DOHH2 (cell line): ENCODE measurements around the gene ZNF366.

ENCODE experiments used
- H3F3A ChIP-seq: fragments of 200-600 bp; sonication (generic), shearing (Covaris generic); 2 replicates; pipeline ENCODE4 v1.6.0; 2016; ENCODE audit warnings: antibody characterized with exemption, mild to moderate bottlenecking; ENCODE audit not compliant: control insufficient read depth, insufficient read depth
- H3K27ac ChIP-seq: fragments of 200-600 bp; sonication (generic); 2 replicates; pipeline ENCODE4 v1.5.1; 2014; ENCODE audit warnings: low read depth, mild to moderate bottlenecking, low read length, moderate library complexity
- H3K27me3 ChIP-seq: fragments of 200-600 bp; sonication (generic); 2 replicates; pipeline ENCODE4 v1.6.1; 2014; ENCODE audit warnings: mild to moderate bottlenecking, low read length, mixed read lengths; ENCODE audit not compliant: control insufficient read depth
- H3K36me3 ChIP-seq: fragments of 200-600 bp; sonication (generic); 2 replicates; pipeline ENCODE4 v1.6.1; 2014; ENCODE audit warnings: mild to moderate bottlenecking, low read length, moderate library complexity, mixed read lengths; ENCODE audit not compliant: control insufficient read depth
- H3K4me1 ChIP-seq: fragments of 200-600 bp; sonication (generic); 2 replicates; pipeline ENCODE4 v1.6.1; 2014; ENCODE audit warnings: mild to moderate bottlenecking, low read length, mixed read lengths; ENCODE audit not compliant: control insufficient read depth
- H3K4me2 ChIP-seq: fragments of 200-600 bp; sonication (generic); 2 replicates; pipeline ENCODE4 v1.6.0; 2014; ENCODE audit warnings: mild to moderate bottlenecking, low read length, moderate library complexity
- H3K4me3 ChIP-seq: fragments of 200-600 bp; sonication (generic); 2 replicates; pipeline ENCODE4 v1.5.1; 2014; ENCODE audit warnings: mild to moderate bottlenecking, low read length, mixed read lengths
- H3K79me2 ChIP-seq: fragments of 200-600 bp; sonication (generic); 2 replicates; pipeline ENCODE4 v1.6.1; 2014; ENCODE audit warnings: mild to moderate bottlenecking, low read length, mixed read lengths; ENCODE audit not compliant: control insufficient read depth
- H3K9me2 ChIP-seq: fragments of 200-600 bp; sonication (generic); replicated peaks from 2 replicates; pipeline ENCODE4 v1.6.1; 2014; ENCODE audit warnings: mild to moderate bottlenecking, low read length, mixed read lengths; ENCODE audit not compliant: control insufficient read depth
- H3K9me3 ChIP-seq: fragments of 200-600 bp; sonication (generic); 2 replicates; pipeline ENCODE4 v1.6.1; 2014; ENCODE audit warnings: antibody characterized with exemption, low read length, mixed read lengths; ENCODE audit not compliant: control insufficient read depth, insufficient read depth
- H4K20me1 ChIP-seq: fragments of 200-600 bp; sonication (generic); 2 replicates; pipeline ENCODE4 v1.6.0; 2014; ENCODE audit warnings: low read depth, mild to moderate bottlenecking, antibody characterized with exemption, low read length, moderate library complexity; ENCODE audit not compliant: control insufficient read depth, insufficient read depth
- CTCF ChIP-seq: fragments of 200-600 bp; sonication (generic); IDR thresholded peaks from one replicate; pipeline ENCODE4 v1.5.1; 2014; ENCODE audit warnings: antibody characterized with exemption, mild to moderate bottlenecking, low read depth, low read length; ENCODE audit not compliant: poor library complexity, severe bottlenecking
- EZH2phosphoT487 ChIP-seq: fragments of 200-600 bp; sonication (generic); IDR thresholded peaks from 2 replicates; pipeline ENCODE4 v1.6.1; 2017; ENCODE audit warnings: borderline replicate concordance, mild to moderate bottlenecking, antibody characterized with exemption, low read length, moderate library complexity, mixed read lengths

The ZNF366 gene

GRCh38 chr5:72480841-72481240 lies 26.4 kb downstream of the ZNF366 start:
- H3K4me1 ChIP-seq, result no peaks in the 10 kb centered on the region
- H3K27ac ChIP-seq, result no peak overlapping the region
- no peaks in the 10 kb centered on the region for H3K9me3 ChIP-seq
- no peaks in the 10 kb centered on the region for H3K9me2 ChIP-seq
- H3K4me2 ChIP-seq, result no peak overlapping the region
- no peaks in the 10 kb centered on the region for H3K36me3 ChIP-seq
- no peak for TF ChIP-seq EZH2phosphoT487
- TF ChIP-seq CTCF, result no peak
- peaks cover 24% of the 10 kb centered on the region for H3K27me3 ChIP-seq
- no peaks in the 10 kb centered on the region for H3K79me2 ChIP-seq
- H4K20me1 ChIP-seq, result no peaks in the 10 kb centered on the region
- no peaks in the 10 kb centered on the region for H3F3A ChIP-seq
- H3K4me3 ChIP-seq, result no peak overlapping the region

- TF ChIP-seq EZH2phosphoT487 (no peak), CTCF (no peak)
- Histone ChIP-seq H3K27me3 (peaks cover 31% of the 10 kb centered on the region), H3K4me2 (no peak overlapping the region), H4K20me1 (no peaks in the 10 kb centered on the region), H3K79me2 (no peaks in the 10 kb centered on the region), H3K36me3 (no peaks in the 10 kb centered on the region), H3K9me3 (no peaks in the 10 kb centered on the region), H3K4me3 (no peak overlapping the region), H3K9me2 (no peaks in the 10 kb centered on the region), H3K4me1 (no peaks in the 10 kb centered on the region), H3F3A (no peaks in the 10 kb centered on the region), H3K27ac (no peak overlapping the region)
Measured at GRCh38 chr5:72479921-72480320, 27.3 kb downstream of the ZNF366 start.

- no peak overlapping the region for H3K27ac ChIP-seq
- H4K20me1 ChIP-seq, result no peaks in the 10 kb centered on the region
- H3K9me2 ChIP-seq, result no peaks in the 10 kb centered on the region
- TF ChIP-seq CTCF (no peak), EZH2phosphoT487 (no peak)
- no peak overlapping the region for H3K4me2 ChIP-seq
- H3F3A ChIP-seq, result no peaks in the 10 kb centered on the region
- H3K36me3 ChIP-seq, result no peaks in the 10 kb centered on the region
- peaks cover 37% of the 10 kb centered on the region for H3K27me3 ChIP-seq
- H3K9me3 ChIP-seq, result no peaks in the 10 kb centered on the region
- no peaks in the 10 kb centered on the region for H3K4me1 ChIP-seq
- no peaks in the 10 kb centered on the region for H3K79me2 ChIP-seq
- no peak overlapping the region for H3K4me3 ChIP-seq
Measured at GRCh38 chr5:72478684-72479083, 28.5 kb downstream of the ZNF366 start.

GRCh38 chr5:72478276-72478675 lies 28.9 kb downstream of the ZNF366 start:
- no peaks in the 10 kb centered on the region for H3K9me3 ChIP-seq
- H3K4me3 ChIP-seq, result no peak overlapping the region
- no peak overlapping the region for H3K27ac ChIP-seq
- H3K9me2 ChIP-seq, result no peaks in the 10 kb centered on the region
- TF ChIP-seq CTCF (no peak), EZH2phosphoT487 (no peak)
- no peaks in the 10 kb centered on the region for H3K36me3 ChIP-seq
- H3K4me1 ChIP-seq, result no peaks in the 10 kb centered on the region
- H3K4me2 ChIP-seq, result no peak overlapping the region
- H3K27me3 ChIP-seq, result peaks cover 41% of the 10 kb centered on the region
- no peaks in the 10 kb centered on the region for H3F3A ChIP-seq
- H3K79me2 ChIP-seq, result no peaks in the 10 kb centered on the region
- H4K20me1 ChIP-seq, result no peaks in the 10 kb centered on the region
